ENCODE data around the gene PNMA8C. TPM values are rescaled to one million over a fixed set of nuclear protein-coding genes. Genes with fewer than 3 reads are reported as not detected.

PNMA8C gene
- total and polyA plus RNA-seq, 2 experiments from 2014 or later: 0.44 to 2.3 TPM

DNA sequence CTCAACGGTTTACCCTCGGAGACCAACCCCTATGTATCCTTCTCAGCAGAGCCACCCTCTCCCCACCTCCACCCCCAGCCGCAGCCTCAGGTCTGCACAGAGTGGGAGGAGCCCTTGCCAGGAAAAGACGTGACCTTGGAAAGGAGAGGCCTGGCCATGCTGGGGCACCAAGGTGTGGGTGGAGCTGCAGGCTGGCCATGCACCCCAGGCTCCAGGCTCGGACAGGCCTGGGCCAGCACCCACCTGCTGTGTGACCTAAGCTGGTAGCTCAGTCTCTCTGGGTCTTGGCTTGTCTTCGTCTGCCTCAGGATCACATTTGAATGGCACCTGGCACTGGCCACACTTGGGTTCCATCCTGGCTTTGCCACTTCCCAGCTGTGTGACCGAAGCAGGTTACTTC is 44.9 kb downstream of the PNMA8C start:
- Mint-ChIP-seq H3K27ac (no peak overlapping the region), H3K4me3 (no peak overlapping the region), H3K27me3 (ENCODE audit: insufficient read depth, low read depth, poor library complexity) (peaks cover 6% of the 10 kb centered on the region), H3K9me3 (no peaks in the 10 kb centered on the region), H3K4me1 (no peaks in the 10 kb centered on the region), H3K36me3 (ENCODE audit: low read depth) (peaks cover 79% of the 10 kb centered on the region)
- Histone ChIP-seq H3K4me3 (no peak overlapping the region), H3K36me3 (ENCODE audit: insufficient read depth) (peaks cover 5% of the 10 kb centered on the region), H3K79me2 (replicated peaks; ENCODE audit: insufficient read depth) (peaks cover 24% of the 10 kb centered on the region), H2AFZ (no peak overlapping the region), H3K9me2 (ENCODE audit: insufficient read depth) (no peaks in the 10 kb centered on the region), H4K20me1 (replicated peaks; ENCODE audit: insufficient read depth) (peaks cover 20% of the 10 kb centered on the region), H3K27me3 (ENCODE audit: insufficient read depth) (no peaks in the 10 kb centered on the region), H3K4me2 (no peak overlapping the region), H3K27ac (ENCODE audit: low read depth) (no peak overlapping the region), H3K4me1 (ENCODE audit: insufficient read depth) (no peaks in the 10 kb centered on the region), H3F3A (replicated peaks; ENCODE audit: low read depth) (no peaks in the 10 kb centered on the region)
- ATAC-seq (no peak), DNase-seq (ENCODE audit: low spot score) (no peak)
- TF ChIP-seq, protein P1, sequence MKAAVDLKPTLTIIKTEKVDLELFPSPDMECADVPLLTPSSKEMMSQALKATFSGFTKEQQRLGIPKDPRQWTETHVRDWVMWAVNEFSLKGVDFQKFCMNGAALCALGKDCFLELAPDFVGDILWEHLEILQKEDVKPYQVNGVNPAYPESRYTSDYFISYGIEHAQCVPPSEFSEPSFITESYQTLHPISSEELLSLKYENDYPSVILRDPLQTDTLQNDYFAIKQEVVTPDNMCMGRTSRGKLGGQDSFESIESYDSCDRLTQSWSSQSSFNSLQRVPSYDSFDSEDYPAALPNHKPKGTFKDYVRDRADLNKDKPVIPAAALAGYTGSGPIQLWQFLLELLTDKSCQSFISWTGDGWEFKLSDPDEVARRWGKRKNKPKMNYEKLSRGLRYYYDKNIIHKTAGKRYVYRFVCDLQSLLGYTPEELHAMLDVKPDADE (IDR thresholded peaks at IDR 0.05): no peak
- TF ChIP-seq STAT1 (IDR thresholded peaks at IDR 0.05; ENCODE audit: unreplicated experiment) (no peak), EZH2 (IDR thresholded peaks at IDR 0.05; ENCODE audit: low read depth, unreplicated experiment) (no peak), CREB1 (CRISPR knock-in tag; IDR thresholded peaks at IDR 0.05; ENCODE audit: low read depth) (no peak), ZNF331 (CRISPR knock-in tag; IDR thresholded peaks at IDR 0.05; ENCODE audit: low read depth) (no peak), NANOG (IDR thresholded peaks at IDR 0.05; ENCODE audit: borderline replicate concordance) (no peak), EZH2phosphoT487 (IDR thresholded peaks at IDR 0.05; ENCODE audit: unreplicated experiment) (no peak), JUNB (IDR thresholded peaks at IDR 0.05; ENCODE audit: unreplicated experiment) (no peak), POLR2AphosphoS5 (IDR thresholded peaks at IDR 0.05; ENCODE audit: low read depth) (no peak), CTCF (conservative IDR thresholded peaks at IDR 0.05; ENCODE audit: low read depth in 2 of 2) (no peak), ZNF114 (CRISPR knock-in tag; IDR thresholded peaks at IDR 0.05) (no peak)
- TF ChIP-seq, protein P2, sequence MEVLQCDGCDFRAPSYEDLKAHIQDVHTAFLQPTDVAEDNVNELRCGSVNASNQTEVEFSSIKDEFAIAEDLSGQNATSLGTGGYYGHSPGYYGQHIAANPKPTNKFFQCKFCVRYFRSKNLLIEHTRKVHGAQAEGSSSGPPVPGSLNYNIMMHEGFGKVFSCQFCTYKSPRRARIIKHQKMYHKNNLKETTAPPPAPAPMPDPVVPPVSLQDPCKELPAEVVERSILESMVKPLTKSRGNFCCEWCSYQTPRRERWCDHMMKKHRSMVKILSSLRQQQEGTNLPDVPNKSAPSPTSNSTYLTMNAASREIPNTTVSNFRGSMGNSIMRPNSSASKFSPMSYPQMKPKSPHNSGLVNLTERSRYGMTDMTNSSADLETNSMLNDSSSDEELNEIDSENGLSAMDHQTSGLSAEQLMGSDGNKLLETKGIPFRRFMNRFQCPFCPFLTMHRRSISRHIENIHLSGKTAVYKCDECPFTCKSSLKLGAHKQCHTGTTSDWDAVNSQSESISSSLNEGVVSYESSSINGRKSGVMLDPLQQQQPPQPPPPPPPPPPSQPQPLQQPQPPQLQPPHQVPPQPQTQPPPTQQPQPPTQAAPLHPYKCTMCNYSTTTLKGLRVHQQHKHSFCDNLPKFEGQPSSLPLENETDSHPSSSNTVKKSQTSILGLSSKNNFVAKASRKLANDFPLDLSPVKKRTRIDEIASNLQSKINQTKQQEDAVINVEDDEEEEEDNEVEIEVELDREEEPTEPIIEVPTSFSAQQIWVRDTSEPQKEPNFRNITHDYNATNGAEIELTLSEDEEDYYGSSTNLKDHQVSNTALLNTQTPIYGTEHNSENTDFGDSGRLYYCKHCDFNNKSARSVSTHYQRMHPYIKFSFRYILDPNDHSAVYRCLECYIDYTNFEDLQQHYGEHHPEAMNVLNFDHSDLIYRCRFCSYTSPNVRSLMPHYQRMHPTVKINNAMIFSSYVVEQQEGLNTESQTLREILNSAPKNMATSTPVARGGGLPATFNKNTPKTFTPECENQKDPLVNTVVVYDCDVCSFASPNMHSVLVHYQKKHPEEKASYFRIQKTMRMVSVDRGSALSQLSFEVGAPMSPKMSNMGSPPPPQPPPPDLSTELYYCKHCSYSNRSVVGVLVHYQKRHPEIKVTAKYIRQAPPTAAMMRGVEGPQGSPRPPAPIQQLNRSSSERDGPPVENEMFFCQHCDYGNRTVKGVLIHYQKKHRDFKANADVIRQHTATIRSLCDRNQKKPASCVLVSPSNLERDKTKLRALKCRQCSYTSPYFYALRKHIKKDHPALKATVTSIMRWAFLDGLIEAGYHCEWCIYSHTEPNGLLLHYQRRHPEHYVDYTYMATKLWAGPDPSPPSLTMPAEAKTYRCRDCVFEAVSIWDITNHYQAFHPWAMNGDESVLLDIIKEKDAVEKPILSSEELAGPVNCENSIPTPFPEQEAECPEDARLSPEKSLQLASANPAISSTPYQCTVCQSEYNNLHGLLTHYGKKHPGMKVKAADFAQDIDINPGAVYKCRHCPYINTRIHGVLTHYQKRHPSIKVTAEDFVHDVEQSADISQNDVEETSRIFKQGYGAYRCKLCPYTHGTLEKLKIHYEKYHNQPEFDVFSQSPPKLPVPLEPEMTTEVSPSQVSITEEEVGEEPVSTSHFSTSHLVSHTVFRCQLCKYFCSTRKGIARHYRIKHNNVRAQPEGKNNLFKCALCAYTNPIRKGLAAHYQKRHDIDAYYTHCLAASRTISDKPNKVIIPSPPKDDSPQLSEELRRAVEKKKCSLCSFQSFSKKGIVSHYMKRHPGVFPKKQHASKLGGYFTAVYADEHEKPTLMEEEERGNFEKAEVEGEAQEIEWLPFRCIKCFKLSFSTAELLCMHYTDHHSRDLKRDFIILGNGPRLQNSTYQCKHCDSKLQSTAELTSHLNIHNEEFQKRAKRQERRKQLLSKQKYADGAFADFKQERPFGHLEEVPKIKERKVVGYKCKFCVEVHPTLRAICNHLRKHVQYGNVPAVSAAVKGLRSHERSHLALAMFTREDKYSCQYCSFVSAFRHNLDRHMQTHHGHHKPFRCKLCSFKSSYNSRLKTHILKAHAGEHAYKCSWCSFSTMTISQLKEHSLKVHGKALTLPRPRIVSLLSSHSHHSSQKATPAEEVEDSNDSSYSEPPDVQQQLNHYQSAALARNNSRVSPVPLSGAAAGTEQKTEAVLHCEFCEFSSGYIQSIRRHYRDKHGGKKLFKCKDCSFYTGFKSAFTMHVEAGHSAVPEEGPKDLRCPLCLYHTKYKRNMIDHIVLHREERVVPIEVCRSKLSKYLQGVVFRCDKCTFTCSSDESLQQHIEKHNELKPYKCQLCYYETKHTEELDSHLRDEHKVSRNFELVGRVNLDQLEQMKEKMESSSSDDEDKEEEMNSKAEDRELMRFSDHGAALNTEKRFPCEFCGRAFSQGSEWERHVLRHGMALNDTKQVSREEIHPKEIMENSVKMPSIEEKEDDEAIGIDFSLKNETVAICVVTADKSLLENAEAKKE (CRISPR knock-in tag; IDR thresholded peaks at IDR 0.05): no peak
- TF ChIP-seq, protein P3, sequence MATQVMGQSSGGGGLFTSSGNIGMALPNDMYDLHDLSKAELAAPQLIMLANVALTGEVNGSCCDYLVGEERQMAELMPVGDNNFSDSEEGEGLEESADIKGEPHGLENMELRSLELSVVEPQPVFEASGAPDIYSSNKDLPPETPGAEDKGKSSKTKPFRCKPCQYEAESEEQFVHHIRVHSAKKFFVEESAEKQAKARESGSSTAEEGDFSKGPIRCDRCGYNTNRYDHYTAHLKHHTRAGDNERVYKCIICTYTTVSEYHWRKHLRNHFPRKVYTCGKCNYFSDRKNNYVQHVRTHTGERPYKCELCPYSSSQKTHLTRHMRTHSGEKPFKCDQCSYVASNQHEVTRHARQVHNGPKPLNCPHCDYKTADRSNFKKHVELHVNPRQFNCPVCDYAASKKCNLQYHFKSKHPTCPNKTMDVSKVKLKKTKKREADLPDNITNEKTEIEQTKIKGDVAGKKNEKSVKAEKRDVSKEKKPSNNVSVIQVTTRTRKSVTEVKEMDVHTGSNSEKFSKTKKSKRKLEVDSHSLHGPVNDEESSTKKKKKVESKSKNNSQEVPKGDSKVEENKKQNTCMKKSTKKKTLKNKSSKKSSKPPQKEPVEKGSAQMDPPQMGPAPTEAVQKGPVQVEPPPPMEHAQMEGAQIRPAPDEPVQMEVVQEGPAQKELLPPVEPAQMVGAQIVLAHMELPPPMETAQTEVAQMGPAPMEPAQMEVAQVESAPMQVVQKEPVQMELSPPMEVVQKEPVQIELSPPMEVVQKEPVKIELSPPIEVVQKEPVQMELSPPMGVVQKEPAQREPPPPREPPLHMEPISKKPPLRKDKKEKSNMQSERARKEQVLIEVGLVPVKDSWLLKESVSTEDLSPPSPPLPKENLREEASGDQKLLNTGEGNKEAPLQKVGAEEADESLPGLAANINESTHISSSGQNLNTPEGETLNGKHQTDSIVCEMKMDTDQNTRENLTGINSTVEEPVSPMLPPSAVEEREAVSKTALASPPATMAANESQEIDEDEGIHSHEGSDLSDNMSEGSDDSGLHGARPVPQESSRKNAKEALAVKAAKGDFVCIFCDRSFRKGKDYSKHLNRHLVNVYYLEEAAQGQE (IDR thresholded peaks at IDR 0.05; ENCODE audit: unreplicated experiment): no peak
